Cardiac septum (tissue), 1 donor: ENCODE measurements around the gene MED27. TPM values are rescaled to one million over a fixed set of nuclear protein-coding genes. Genes with fewer than 3 reads are reported as not detected.

Experiments
- DNase-seq: peaks from one replicate; pipeline ENCODE4 v3.0.0-alpha.2; 2020; ENCODE audit warnings: low spot score
- intact Hi-C: fragments of 100-400 bp; cut with DNase I; formaldehyde crosslinking; loops from one replicate; pipeline ENCODE4 v1.14.0; 2022
- total RNA-seq: library from RNA; stranded (reverse); fragmentation: NEBNext Ultra II Directional; extraction: Animal tissue kit (Norgen Biotek cat#: 25700); gene quantifications from one replicate; pipeline ENCODE4 v1.2.1, GENCODE V29; 2021
- donor health status: DM: no; HTN: no; CAD: no.

Gene MED27
- total RNA-seq, 1 donor from 2014 or later, result 19.2 TPM

- DNase-seq, result no peak
- intact Hi-C loops, result loop anchor here (5.0 kb wide), 1 partner anchor 402 kb away; no protein-coding TSS in a partner anchor
Measured at GRCh38 chr9:131835151-131835910, 244.3 kb downstream of the MED27 start.

GRCh38 chr9:131834721-131835120, 244.9 kb downstream of the MED27 start:
- intact Hi-C loops, result loop anchor here (5.0 kb wide), 1 partner anchor 403 kb away; no protein-coding TSS in a partner anchor
- no peak for DNase-seq

- no peak for DNase-seq
- intact Hi-C loops, result no loop called here
Measured at GRCh38 chr9:131833906-131834305, 245.8 kb downstream of the MED27 start.

GRCh38 chr9:131833083-131833482, 246.6 kb downstream of the MED27 start:
- intact Hi-C loops, result no loop called here
- DNase-seq, result no peak

- intact Hi-C loops, result no loop called here
- no peak for DNase-seq
Measured at GRCh38 chr9:131831380-131832165, 248.1 kb downstream of the MED27 start.

GRCh38 chr9:131827821-131828369, 251.8 kb downstream of the MED27 start:
- intact Hi-C loops, result no loop called here
- DNase-seq, result no peak

GRCh38 chr9:131826966-131827525, 252.6 kb downstream of the MED27 start:
- DNase-seq, result no peak
- intact Hi-C loops, result no loop called here

GRCh38 chr9:131826053-131826452, 253.6 kb downstream of the MED27 start:
- no peak for DNase-seq
- intact Hi-C loops, result no loop called here

- intact Hi-C loops, result no loop called here
- no peak for DNase-seq
Measured at GRCh38 chr9:131824953-131825495, 254.6 kb downstream of the MED27 start.

GRCh38 chr9:131824155-131824594, 255.5 kb downstream of the MED27 start:
- intact Hi-C loops, result no loop called here
- DNase-seq, result no peak

- intact Hi-C loops, result no loop called here
Measured at GRCh38 chr9:131823701-131824146, 255.9 kb downstream of the MED27 start.

GRCh38 chr9:131818089-131818488, 261.6 kb downstream of the MED27 start:
- intact Hi-C loops, result no loop called here

More at GRCh38 chr9:131823701-131824146, 255.9 kb downstream of the MED27 start:
- no peak for DNase-seq

GRCh38 chr9:131817627-131818026, 262.0 kb downstream of the MED27 start:
- intact Hi-C loops, result no loop called here
- DNase-seq, result no peak

More at GRCh38 chr9:131818089-131818488, 261.6 kb downstream of the MED27 start:
- no peak for DNase-seq

GRCh38 chr9:131817073-131817472, 262.6 kb downstream of the MED27 start:
- DNase-seq, result no peak
- intact Hi-C loops, result no loop called here

GRCh38 chr9:131815970-131816873, 263.4 kb downstream of the MED27 start:
- no peak for DNase-seq
- intact Hi-C loops, result no loop called here

- intact Hi-C loops, result no loop called here
- DNase-seq, result no peak
Measured at GRCh38 chr9:131814707-131815106, 265.0 kb downstream of the MED27 start.

GRCh38 chr9:131813116-131813515, 266.6 kb downstream of the MED27 start:
- intact Hi-C loops, result no loop called here
- DNase-seq, result no peak

GRCh38 chr9:131812116-131812790, 267.4 kb downstream of the MED27 start:
- intact Hi-C loops, result no loop called here
- DNase-seq, result no peak
